ENCODE results near the gene CFAP47.
"Not testable (repeated sequence)": the region's sequence is repeated elsewhere in the genome, so short reads cannot be mapped to it uniquely, and the experiment has no call there.

The CFAP47 gene, protein sequence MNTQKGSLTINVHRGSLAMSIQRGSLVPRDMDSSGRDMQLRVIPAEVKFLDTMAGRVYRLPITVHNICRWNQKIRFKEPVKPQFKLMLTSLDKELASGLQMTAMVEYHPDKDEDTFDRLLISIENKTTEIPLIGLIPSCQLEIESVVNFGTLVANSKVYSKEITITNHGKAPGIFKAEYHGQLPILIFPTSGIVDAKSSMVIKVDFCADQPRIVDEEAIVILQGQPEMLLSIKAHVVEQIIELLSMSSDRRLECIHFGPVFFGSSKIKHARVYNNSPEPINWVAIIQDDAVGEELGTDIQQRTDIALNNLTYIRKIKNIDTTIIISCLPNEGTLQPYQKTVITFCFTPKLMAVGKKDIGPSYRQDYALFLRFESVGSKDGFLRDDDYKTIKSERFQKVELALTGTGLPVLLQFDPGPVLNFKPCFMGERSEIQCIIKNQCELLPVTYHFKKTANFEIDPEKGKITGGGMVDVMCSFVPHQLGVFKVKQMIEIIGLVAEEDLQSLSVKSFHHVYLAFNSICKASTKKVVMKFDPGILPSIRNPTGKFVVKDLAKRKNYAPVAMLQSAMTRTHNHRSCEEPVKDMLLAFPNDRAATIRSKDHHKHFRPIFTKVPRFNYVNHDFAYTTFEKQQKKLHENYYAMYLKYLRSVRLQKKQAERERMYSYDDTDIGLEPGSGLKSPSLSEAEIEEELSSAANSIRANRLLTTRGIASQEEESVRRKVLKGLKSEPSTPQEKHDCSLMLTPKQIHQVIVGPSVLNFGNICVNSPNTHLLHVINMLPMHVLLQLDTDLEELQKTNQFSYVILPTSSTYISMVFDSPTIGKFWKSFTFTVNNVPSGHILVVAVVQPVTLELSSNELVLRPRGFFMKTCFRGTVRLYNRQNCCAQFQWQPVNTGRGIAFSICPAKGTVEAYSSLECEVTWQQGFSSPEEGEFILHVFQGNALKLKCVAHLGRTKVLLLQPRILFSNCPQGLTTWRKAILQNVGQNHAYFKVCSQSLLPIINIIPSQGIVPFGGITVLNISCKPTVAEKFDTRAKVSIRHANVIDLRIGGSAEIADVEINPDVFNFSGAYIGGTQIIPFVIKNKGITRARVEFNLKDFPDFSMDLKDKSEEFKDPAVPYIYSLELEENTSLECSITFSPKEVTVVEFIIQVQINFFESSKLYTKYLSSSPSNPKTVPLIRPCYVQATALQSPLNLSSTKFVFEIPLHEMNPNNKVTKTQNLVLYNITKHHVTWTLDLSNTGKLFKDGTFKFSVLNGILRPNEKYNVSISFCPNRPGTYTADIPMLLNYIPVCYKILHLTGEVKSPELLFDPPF (N-terminal part only)

DNA sequence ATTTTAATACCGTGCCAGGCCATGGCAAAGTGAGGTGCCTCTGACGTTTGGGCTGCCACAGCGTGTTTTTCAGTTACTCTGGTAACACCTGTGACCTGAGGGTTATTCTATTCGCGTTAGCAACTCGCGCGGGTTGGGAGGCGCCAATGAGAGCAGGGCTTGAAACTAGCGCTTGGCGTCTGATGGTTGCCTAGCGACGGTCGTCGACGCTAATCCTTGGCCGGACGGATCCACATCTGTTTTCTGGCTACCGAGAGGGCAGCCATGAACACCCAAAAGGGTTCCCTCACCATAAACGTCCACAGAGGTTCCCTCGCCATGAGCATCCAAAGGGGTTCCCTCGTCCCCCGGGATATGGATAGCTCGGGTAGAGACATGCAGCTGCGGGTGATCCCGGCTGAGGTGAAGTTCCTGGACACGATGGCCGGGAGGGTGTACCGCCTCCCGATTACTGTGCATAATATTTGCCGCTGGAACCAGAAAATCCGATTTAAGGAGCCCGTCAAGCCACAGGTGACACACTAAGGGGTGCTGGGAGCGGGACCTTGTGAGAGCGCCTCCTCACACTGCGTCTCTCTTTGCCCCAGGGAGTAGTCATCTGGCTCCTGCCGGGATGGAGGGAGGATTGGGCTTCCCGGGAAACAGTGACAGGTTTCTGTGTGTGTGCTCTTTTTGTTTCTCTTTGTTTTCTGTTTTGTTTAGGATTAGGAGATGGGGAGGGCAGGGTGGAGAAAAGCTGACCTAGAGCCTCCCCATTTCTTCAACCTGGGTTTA lies at the start of gene CFAP47:
Gene CFAP47, plus strand, starts transcription at position 199 of the 774 bp plus-strand sequence. Its CDS starts 66 bp downstream, at position 265.
- peak; percentile 64 for DNase-seq

DNA sequence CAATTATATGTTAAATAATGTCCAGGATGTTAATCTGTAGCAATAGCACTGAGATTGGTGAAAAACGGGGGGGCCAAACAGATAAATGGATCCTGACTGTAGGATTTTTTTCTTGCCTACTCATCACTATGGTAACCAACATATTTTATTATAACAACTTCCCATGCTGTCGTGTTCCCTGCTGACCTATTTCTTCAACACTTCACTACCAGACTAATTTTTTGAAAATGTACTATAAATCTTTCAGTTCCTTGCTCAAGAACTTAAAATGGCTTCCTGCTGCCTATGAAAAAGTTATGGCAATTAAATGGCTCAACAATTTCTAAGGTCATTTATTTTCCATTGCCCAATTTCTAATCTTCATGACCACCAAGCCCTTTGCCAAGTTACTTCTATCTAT lies 38.9 kb upstream of the CFAP47 start:
- DNase-seq, result no peak

DNA sequence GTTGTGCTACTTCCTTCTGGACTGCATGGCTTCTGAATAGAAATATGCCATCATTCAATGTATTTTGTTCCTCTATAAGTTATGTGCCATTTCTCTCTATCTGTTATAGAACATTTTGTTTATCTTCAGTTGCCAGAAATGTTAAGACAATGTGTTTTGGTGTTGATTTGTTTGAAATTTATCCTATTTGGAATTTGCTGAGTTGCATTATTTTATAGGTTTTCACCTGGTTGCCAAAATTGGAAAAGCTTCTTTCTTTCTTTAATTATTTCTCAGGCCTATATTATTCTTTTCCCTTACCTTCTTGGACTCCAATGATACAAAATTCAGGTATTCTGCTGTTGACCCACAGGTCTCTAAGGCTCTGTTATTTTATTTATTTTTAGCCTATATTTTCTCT lies 33.4 kb upstream of the CFAP47 start:
- DNase-seq, result no peak

DNA sequence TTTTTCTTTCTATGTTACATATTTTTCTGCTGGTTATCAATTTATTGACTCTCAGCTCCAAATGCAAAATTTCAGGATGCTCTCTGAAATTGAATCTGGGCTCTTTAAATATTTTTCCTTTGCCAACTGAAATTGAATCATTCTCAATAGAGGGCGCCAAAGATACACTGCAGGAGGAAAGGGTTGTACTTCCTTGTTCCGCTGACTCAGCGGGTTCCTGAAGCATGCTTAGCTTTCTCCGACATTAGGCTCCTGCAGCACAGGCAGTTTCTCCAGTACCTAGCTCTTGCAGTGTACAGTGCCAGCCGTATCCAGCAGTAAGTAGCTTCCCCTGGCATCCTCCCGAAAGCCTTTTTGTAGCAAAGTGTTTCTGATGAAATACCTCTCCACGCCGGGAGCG lies 28.8 kb upstream of the CFAP47 start:
- peak; percentile 29 for DNase-seq

DNA sequence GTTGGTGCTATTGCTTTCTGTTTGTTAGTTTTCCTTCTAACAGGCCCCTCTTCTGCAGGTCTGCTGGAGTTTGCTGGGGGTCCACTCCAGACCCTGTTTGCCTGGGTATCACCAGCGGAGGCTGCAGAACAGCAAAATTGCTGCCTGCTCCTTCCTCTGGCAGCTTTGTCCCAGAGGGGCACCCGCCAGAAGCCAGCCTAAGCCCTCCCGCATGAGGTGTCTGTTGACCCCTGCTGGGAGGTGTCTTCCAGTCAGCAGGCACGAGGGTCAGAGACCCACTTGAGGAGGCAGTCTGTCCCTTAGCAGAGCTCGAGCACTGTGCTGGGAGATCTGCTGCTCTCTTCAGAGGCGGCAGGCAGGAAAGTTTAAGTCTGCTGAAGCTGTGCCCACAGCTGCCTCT lies 67.3 kb downstream of the CFAP47 start:
- not testable (repeated sequence) for DNase-seq

DNA sequence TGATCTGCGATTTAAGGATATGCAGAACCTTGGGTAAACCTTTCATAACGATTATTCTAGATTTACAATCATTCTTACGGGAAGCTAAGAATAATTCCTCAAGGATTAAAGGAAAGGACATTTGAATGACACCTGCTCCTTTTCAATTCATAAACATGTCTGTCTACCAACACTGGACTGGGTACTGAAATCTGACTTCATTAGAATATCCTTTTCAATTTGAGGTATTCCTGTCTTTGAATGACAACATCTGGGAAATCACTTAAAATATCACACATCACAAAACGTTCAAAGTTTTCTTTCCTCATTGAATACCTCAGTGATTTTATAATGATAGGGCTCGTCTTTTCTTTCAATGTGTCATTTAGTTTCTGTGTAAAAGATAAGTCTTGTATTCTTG lies 87.7 kb downstream of the CFAP47 start:
- DNase-seq, result no peak

DNA sequence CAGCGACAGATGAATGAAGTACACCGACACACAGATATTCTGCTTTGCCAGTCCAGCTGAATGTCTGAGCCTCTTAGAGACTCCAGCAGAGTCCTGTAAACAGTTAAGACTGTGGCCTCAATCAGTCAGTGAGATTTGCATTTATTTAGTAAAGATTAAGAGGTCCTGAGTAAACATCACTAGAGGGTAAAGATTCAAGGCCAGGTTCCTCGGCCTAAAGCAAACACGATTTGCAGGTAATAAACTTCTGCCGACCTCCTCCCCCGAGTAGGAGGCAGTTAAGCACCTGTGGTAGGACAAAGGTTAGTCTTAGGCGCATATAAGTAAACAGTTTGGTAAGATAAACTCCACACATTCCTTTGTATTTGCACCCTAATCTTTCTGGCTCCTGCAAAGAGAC lies 99.6 kb downstream of the CFAP47 start:
- DNase-seq, result no peak

DNA sequence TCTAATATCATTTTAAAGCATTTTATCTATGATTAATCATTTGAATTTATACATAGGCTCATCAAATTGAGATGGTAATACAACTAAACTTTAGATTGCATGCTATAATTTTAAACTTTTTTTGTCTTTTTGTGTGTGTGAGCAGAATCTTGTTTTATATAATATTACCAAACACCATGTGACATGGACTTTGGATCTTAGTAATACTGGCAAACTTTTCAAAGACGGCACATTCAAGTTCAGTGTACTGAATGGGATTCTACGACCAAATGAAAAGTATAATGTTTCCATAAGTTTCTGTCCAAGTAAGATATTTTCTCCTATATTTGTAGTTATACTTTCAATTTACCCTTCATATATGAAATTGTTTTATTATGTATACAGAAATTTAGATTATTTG lies 116.0 kb downstream of the CFAP47 start:
- no peak for DNase-seq

DNA sequence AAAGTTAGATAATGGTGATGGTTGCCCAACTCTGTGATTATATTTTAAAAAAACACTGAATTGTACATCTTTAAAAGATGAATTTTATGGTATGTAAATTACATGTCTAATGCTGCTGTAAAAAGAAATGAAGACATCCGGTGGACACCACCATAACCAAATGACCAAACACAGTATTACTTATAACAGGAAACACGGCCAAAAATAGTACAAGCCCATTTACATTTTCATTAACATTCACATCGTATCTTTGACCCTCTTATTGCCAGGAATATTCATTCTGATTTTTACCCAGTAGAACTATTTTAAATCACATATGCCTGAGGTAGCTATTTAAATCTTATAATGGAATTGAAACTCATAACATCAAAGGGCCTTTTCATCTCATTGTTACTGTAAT lies 143.2 kb downstream of the CFAP47 start:
- no peak for DNase-seq

DNA sequence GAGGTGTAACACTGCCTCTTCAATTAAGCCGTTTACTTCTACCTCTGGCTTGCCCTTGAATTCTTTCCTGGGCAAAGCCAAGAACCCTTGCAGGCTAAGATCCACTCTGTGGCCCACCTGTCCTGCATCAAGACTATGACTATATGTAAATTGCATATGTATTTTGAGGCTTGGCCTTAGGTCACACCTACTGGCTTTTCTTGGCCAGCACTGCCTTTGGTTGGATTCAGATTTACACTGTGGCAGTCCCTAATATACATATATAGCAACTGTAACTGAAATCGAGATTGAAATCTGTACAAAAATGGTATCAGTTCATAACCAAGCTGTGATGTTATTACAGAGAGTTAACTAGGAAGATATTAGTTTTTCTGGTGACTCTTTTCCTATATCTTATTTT lies 151.5 kb downstream of the CFAP47 start:
- no peak for DNase-seq

DNA sequence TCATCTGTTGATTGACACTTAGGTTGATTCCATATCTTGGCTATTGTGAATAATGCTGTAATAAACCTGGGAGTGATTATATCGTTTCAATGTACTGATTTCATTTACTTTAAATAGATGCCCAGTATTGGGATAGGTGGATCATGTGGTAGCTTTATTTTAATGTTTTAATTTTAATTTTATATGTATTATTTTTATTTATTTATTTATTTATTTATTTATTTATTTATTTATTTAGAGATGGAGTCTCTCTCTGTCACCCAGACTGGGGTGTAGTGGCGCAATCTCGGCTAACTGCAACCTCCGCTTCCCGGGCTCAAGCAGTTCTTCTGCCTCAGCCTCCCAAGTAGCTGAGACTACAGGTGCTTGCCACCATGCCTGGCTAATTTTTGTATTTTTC lies 155.5 kb downstream of the CFAP47 start:
- DNase-seq, result not testable (repeated sequence)

DNA sequence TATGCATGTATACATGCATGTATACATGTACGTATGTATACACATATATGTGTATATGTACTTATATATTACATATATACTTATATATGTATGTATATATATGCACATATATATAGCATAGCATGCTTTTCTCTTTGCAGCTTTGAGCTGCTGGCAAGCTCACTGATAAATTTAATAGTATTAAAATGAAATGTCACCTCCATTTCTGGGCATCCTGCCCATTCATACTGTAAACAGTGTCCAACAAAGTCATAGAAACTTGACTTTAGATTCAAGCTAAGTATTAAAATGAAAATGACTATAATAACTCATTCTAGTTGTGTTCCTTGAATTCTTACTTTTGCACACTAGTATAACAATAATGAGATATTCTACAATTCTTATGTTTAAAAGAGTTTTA lies 163.7 kb downstream of the CFAP47 start:
- DNase-seq, result peak; percentile 16

DNA sequence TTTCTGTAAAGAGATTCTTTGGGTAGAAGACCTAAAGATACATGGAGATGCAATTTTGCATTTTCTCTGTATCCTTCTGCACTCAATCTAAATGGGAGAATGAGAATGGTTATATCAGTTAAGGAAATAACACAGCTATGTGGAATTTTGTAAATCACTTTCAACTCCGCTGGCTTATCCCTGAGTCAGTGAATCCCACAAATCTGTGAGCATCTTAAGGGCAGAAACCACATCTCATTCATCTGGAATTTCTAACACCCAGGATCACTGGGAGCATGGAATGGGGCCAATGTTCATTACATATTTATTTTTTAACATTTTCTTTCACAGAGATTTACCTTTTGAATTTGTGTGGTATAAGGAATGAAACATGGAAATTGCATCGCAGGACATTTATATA lies 167.8 kb downstream of the CFAP47 start:
- no peak for DNase-seq

DNA sequence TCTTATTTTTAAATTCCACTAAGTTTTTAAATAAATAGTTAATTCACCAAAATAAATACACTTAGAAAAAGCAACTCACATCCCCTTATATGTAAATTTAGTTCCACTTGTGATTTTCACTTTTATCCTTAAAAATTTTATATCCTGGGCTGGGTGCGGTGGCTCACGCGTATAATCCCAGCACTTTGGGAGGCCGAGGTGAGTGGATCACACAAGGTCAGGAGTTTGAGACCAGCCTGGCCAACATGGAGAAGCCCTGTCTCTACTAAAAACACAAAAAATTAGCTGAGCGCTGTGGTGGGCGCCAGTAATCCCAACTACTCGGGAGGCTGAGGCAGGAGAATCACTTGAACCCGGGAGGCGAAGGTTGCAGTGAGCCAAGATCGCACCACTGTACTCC lies 169.4 kb downstream of the CFAP47 start:
- DNase-seq, result not testable (repeated sequence)

DNA sequence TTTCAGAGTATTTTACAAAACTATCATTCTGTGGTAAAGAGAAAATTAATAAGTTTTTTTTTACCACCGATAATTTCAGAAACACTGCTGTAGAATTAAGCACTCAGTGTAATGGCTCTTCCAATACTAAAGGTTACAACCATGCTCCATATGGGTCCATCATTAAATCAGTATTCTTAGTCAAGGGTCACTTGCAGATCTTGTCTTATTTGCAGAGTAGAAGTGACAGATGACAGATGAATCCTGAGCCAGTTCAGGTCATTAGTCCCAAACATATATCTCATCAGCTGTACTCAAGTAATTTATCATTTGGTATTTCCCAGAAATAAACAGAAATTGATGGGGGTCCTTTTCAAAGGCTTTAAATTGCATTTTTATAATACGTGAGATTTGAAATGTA lies 182.9 kb downstream of the CFAP47 start:
- DNase-seq, result no peak

DNA sequence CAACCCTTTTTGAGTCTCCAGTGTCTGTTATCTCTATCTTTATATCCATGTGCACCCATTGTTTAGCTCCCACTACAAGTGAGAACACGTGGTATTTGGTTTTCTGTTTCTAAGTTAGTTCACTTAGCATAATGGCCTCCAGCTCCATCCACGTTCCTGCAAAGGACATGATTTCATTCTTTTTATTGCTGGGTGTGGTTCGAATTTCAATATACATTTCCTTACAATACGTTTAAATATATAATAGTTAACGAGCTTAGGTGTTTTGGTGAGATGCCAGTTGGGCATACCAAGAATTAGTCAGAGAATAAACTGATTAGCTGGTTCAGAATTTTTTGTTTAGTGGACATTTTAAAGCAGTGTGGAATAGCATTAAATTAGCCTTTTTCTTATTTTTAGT lies 196.7 kb downstream of the CFAP47 start:
- DNase-seq, result no peak

DNA sequence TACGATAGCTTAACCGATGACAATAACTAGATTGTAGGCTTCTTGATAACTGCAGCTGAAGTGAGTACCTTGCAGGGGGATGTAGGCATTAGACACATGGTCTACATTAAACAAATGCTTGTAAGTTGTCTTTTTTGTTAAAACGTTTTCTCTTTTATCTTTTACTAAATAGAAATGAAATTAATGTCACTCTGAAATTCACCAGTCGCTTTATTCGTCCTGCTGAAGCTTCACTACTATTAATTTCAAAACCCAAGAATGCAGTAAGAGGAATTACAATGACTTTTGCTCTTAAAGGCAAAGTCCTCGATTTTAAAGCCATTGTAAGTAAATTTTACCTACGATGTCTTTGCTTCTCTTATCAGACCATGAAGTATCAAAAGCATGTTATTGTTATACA lies 239.7 kb downstream of the CFAP47 start:
- DNase-seq, result no peak

DNA sequence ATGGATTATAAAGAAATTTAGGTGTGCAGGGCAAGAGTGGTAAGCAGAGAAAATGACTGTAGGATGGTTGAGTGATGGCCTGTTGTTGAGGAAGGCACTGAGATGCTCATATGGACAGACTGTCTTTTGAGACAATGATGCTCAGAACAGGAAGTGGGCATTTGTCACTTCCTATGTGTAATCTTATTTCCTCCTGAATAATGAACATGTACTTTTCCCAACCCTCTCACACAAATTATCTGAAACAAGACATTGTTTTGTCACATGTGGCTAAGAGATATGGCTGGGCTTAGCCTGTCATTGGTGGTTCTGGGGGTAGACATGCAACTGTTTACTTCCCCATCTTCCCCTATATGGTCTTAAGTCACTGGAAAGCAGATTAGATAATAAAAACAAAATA lies 240.5 kb downstream of the CFAP47 start:
- no peak for DNase-seq

DNA sequence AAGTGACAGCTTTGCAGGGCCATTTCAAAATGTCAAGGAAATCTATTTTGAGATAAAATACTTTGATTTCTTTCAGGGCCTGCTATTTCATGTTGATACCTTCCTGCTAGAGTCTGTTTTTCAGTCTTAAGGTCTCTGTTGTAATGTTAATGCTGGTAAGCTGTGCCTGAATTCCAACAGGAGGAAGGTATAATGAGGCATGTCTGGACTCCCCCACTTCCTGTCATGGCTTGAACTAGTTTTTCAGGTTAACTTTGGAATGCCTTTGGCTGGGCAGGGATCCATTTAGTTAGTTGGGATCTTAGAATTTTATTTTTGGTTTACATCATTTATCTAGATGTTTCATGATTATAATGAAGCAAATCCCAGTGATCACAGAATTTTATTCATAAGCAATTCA lies 279.0 kb downstream of the CFAP47 start:
- no peak for DNase-seq

DNA sequence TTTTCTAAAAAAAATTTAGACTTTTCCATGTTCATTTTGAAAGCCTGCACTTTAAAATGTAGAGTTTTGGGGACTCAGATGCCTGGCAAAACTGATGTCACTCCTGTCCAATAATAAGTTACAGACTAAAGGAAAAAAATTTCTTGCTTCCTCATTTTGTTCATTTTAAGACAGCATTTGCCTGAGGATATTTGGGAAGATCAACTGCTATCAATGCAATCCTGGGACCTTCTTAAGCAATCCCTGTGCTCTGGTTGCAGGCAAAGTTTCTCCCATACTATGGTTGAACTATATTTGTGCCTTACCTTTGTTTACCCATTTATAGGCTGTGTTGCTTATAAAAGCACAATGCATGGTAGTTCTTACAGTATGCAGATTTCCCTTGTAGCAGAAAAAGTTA lies 280.4 kb downstream of the CFAP47 start:
- no peak for DNase-seq

DNA sequence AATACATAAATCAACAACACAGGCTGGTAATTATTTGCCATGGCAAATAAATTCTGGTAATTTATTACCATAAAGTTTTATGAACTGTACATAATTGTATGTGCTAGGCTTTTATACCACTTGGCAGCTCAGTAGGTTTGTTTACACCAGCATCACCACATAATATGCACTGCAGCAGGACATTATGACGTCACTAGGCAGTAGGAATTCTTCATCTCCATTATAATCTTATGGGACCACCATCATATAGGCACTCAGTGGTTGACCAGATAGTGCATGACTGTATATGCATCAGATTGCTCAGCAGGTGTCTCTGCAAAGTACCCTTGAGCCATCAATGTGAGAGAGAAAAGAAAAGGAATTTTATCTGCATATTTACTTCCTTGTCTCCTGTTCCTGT lies 295.4 kb downstream of the CFAP47 start:
- no peak for DNase-seq

DNA sequence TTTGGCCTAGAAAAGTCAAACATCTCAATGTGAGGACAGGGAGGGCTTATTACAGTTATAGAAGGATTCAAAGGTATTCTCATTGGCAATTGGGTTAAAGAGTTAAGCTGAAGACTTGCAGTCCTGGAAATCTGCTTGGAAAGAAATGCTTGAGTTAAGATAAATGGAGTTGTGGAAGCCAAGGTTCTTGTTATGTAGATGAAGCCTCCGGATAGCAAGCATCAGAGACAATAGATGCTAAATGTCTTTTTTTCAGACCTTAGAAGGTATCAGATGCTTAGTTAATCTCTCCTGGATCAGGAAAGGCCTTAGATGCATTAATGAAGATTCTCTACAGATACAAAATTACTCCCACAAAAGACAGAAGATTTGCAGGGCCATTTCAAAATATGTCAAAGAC lies 299.3 kb downstream of the CFAP47 start:
- no peak for DNase-seq

Measured in COR-L47 (cell line).